DND-41 (cell line): ENCODE results near the gene IER5.

Experiments used
- CTCF ChIP-seq: IDR thresholded peaks from 2 replicates; pipeline ENCODE4 v1.5.1; 2012; ENCODE audit warnings: borderline replicate concordance, low read length, moderate library complexity, mild to moderate bottlenecking; ENCODE audit not compliant: poor library complexity, severe bottlenecking; ENCODE audit errors: extremely low read depth
- EZH2 ChIP-seq: IDR thresholded peaks from 3 replicates; pipeline ENCODE4 v1.6.1; 2012; ENCODE audit warnings: borderline replicate concordance, low read depth, mild to moderate bottlenecking, moderate library complexity, low read length, inconsistent platforms; ENCODE audit not compliant: severe bottlenecking

GRCh38 chr1:181089017-181089675 lies 646 bp downstream of the IER5 start:
- TF ChIP-seq CTCF, result no peak
- no peak for TF ChIP-seq EZH2
